ENCODE results near the gene CYTH1. TPM values are rescaled to one million over a fixed set of nuclear protein-coding genes. Genes with fewer than 3 reads are reported as not detected.

The CYTH1 gene
- polyA plus RNA-seq, 2 of the 4 experiments (the other 2 are of a cell fraction): 38.5 to 46.2 TPM

GRCh38 chr17:78781104-78781892 is 775 bp downstream of the CYTH1 start:
- H3K4me3 ChIP-seq: peak overlapping the region; percentile 98
- POLR2A ChIA-PET: no interaction called here
- FAIRE-seq: no peak
- TF ChIP-seq, protein P1, sequence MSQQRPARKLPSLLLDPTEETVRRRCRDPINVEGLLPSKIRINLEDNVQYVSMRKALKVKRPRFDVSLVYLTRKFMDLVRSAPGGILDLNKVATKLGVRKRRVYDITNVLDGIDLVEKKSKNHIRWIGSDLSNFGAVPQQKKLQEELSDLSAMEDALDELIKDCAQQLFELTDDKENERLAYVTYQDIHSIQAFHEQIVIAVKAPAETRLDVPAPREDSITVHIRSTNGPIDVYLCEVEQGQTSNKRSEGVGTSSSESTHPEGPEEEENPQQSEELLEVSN (IDR thresholded peaks at IDR 0.05; ENCODE audit: borderline replicate concordance, low read depth): 0 out of 2 replicates have a peak, but pooled peaks have one; percentile 18
- TF ChIP-seq, protein P2, sequence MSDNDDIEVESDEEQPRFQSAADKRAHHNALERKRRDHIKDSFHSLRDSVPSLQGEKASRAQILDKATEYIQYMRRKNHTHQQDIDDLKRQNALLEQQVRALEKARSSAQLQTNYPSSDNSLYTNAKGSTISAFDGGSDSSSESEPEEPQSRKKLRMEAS (IDR thresholded peaks at IDR 0.05): peak; percentile 38; the same call in 1 of the 2 replicates
- no peak for TF ChIP-seq FOXS1 (CRISPR knock-in tag; IDR thresholded peaks at IDR 0.05)
- TF ChIP-seq MYC (IDR thresholded peaks at IDR 0.05; ENCODE audit: borderline replicate concordance, low read length): no peak
- no peak for TF ChIP-seq HOXB5 (CRISPR knock-in tag; IDR thresholded peaks at IDR 0.05)
- peak; percentile 88 for TF ChIP-seq MAFK (IDR thresholded peaks at IDR 0.05; ENCODE audit: partially characterized antibody)
- TF ChIP-seq RAD21 (conservative IDR thresholded peaks at IDR 0.05 in 1 of 2, IDR thresholded peaks at IDR 0.05 in 1 of 2): no peak
- no peak for TF ChIP-seq ZNF302 (CRISPR knock-in tag; IDR thresholded peaks at IDR 0.05)
- H3K27ac ChIP-seq: peak overlapping the region; percentile 87 to 97
- no peaks in the 10 kb centered on the region for H3K9me3 ChIP-seq
- peak overlapping the region; percentile 91 for H3K4me2 ChIP-seq
- peaks cover 18% of the 10 kb centered on the region for H3K4me1 ChIP-seq
- 12% methylated on average over 36 of the region's 68 CpGs for WGBS (ENCODE audit: missing lambda C conversion rate)
- CTCF ChIA-PET: interaction anchor here (2.0 kb wide), 1 partner anchor 11 kb away, joined by 5 read pairs; no protein-coding TSS in a partner anchor
- peak; percentile 31 to 32 for ATAC-seq
- peak in 1 of 2 experiments; percentile 41 for DNase-seq (ENCODE audit: low read depth in 1 of 2, low spot score in 1 of 2)

GRCh38 chr17:78780335-78780734 is 1.7 kb downstream of the CYTH1 start:
- whole genome bisulfite sequencing (ENCODE audit: missing lambda C conversion rate): 92% methylated on average over 6 of the region's 6 CpGs
- TF ChIP-seq NPAS2 (CRISPR knock-in tag; IDR thresholded peaks at IDR 0.05; ENCODE audit: borderline replicate concordance): no peak
- TF ChIP-seq HOXB5 (CRISPR knock-in tag; IDR thresholded peaks at IDR 0.05): no peak
- TF ChIP-seq, protein P3, sequence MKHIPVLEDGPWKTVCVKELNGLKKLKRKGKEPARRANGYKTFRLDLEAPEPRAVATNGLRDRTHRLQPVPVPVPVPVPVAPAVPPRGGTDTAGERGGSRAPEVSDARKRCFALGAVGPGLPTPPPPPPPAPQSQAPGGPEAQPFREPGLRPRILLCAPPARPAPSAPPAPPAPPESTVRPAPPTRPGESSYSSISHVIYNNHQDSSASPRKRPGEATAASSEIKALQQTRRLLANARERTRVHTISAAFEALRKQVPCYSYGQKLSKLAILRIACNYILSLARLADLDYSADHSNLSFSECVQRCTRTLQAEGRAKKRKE (CRISPR knock-in tag; IDR thresholded peaks at IDR 0.05; ENCODE audit: low read depth): no peak
- no peak for TF ChIP-seq CEBPB (IDR thresholded peaks at IDR 0.05)
- TF ChIP-seq HMGXB4 (CRISPR knock-in tag; IDR thresholded peaks at IDR 0.05; ENCODE audit: borderline replicate concordance): no peak
- no peak for TF ChIP-seq ZC3H11A (IDR thresholded peaks at IDR 0.05)
- no peak for TF ChIP-seq CHD2 (IDR thresholded peaks at IDR 0.05; ENCODE audit: low read length, partially characterized antibody)
- TF ChIP-seq, protein P4, sequence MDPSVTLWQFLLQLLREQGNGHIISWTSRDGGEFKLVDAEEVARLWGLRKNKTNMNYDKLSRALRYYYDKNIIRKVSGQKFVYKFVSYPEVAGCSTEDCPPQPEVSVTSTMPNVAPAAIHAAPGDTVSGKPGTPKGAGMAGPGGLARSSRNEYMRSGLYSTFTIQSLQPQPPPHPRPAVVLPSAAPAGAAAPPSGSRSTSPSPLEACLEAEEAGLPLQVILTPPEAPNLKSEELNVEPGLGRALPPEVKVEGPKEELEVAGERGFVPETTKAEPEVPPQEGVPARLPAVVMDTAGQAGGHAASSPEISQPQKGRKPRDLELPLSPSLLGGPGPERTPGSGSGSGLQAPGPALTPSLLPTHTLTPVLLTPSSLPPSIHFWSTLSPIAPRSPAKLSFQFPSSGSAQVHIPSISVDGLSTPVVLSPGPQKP (IDR thresholded peaks at IDR 0.05; ENCODE audit: low read depth, low read length): no peak
- TF ChIP-seq TFCP2L1 (CRISPR knock-in tag; IDR thresholded peaks at IDR 0.05): no peak
- TF ChIP-seq, protein P2 (IDR thresholded peaks at IDR 0.05): no peak
- H3K4me2 ChIP-seq: peak overlapping the region; percentile 91
- peaks cover 18% of the 10 kb centered on the region for H3K4me1 ChIP-seq
- ChIA-PET CTCF (interaction anchor here (0.9 to 2.0 kb wide), 3 partner anchors 10 to 66 kb away, joined by 3 to 5 read pairs (median 3); no protein-coding TSS in a partner anchor), POLR2A (no interaction called here)
- H3K9me3 ChIP-seq: no peaks in the 10 kb centered on the region
- ATAC-seq (no peak), DNase-seq (ENCODE audit: low read depth in 1 of 2, low spot score in 1 of 2) (no peak), FAIRE-seq (no peak)
- H3K4me3 ChIP-seq: no peak overlapping the region
- peak overlapping the region in 1 of 2 experiments; percentile 97; a peak in 2 of 6 replicates for H3K27ac ChIP-seq
